HG03575 (cell line): ENCODE results near the gene UBE2M.

Experiments used
- ATAC-seq: cut with Tn5 transposase; IDR thresholded peaks from one replicate; pipeline ENCODE4 v1.9.1; 2021; ENCODE audit not compliant: unreplicated experiment, insufficient number of reproducible peaks, low FRiP score; ENCODE audit errors: extremely low read depth

Gene UBE2M

DNA sequence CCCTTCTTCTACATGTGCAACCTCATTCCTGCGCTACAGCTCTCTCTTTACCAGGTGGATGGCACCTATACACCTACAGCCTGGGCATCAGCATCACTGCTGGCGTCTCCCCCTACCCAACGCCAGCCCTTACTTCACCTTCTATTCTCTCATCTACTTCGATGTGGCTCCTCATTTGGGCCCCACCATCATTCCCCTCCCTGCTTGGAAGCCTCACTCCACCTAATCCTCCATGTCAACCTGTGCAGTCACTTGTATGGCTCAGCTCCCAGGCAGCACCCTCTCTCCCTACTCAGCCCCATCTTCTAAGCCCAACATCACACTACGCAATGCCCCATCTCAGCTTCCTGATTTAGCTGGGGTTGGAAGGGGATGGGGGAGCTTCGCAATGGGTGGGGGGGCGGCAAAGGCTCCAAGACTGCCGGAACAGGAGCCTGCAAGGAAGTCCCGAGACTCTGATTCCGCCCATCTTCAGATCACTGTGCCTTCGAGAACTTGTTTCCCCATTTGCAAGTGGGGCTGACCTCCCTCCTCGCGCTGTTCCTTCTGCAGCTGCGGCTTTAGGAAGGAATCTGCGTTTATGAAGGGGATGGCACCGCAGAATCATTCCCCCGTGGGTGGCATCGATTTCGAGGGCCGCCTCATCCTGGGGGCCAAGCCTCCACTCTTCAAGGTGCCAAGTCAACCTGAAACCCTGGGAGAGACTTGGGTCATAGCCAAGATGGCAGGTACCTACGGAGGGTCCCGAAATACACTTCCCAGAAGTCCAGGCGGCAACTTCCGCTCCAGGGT is 13.8 kb upstream of the UBE2M start:
- ATAC-seq, result no peak

DNA sequence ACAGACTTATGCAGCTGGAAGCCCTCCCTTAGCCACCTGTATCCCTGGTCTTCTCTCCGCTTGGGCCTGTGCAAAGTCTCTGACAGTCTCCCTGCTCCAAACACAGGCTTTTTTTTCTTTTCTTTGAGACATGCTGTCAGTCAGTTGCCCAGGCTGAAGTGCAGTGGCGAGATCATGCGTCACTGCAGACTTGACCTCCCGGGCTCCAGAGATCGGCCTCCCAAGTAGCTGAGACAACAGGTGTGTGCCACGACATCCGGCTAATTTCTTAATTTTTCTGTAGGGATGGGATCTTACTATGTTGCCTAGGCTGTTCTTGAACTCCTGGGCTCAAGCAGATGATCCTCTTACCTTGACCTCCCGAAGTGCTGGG is 13.2 kb upstream of the UBE2M start:
- ATAC-seq, result no peak

- ATAC-seq, result no peak
These were observed 12.6 kb upstream of the UBE2M start for GRCh38 chr19:58570770-58571574.

DNA sequence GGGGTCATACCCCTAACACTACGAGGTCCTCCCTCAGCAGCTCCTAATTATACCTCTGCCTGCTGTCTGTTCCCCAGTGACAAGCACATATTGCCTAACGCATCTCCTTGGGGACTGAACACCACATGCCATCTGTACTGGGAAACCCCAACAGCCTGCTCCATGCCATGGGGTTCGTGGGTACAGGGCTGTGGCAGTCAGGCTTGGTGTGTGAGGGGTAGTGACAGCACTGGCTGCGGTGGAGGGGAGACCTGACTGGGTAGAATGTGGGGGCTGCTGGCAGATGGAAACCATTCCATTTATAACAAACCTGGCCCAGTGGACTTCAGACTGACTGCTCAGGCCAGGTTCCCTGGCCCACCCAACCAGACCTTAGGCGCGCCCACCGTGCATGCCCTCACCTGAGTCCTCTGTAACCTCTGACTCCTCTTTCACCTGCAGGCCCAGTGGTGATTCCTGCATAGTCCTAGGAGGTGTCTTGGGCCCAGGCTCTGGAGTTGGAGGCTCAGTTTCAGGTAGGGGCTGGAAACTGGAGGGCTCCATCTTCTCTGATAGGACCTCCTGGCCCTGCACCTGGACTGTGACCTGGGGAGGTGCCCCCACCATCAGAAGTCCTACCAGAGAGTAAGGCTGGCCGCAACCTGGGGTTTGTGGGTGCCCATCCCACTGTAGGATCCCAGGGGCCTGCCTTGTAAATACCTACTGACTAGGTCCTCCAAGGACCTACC is 11.7 kb upstream of the UBE2M start:
- no peak for ATAC-seq

DNA sequence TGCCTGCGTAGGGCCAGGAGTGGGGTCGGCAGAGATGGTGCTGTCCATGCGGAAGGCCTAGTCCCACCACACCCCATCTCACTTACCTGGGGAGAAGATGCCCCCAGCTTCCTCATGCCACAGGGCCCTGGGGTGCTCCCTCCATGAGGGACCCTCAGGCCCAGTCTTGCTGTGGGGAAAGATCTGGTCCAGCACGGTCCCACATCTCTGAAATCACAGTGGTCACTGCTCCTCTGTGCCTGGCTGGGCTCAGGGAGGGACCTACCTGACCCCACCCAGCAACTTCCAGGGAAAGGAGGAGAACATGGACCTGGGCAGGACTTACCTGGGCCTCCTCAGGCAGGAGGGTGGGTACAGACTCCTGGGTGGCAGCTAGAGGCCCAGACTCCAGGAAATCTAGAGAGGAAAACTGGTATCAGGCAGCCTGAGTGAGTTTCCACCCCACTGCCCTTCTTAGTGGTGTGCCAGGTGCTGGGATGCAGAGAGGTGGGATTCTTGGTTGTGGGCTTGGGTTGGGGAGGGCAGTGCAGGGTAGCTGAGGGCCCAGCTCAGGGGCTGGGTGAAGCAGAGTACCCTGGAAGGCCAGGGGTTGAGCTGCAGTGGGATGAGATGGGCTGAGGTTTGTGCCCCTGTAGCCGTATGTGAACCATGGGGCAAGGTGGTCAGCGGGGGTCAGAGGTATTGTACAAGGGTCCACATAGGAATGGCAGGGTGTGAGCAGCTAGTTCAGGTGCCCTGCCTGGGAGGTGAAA is 11.0 kb upstream of the UBE2M start:
- ATAC-seq, result no peak

DNA sequence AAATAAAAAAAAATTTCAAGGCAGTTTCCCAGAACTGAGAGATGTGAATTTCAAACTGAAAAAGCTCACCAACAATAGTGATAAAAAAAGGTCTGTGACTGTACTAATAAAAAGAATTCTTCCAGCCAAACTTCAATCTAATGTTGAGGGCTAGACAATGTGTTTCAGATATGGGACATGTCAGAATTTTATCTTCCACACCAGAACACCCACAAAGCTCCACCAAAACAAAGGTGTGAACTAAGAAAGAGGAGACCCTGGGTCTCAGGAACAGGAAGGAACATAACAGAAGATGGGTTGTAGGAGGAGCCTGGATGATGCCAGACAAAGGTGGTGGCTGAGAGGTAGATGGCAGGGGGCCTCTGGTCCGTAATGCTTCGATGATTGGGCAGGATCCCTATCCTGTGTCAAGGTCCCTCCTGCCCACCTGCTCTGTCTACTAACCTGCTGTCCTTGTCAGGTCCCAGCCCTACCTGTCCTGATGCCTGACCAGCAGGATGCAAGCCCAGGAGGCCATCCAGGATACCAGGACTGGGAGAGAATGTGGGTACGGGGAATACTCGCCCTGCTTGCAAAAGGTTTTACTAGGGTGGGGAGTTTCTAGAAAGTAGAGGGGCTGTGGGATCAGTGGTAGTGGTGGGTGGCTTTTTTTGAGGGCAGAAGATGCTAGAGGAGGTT is 10.2 kb upstream of the UBE2M start:
- no peak for ATAC-seq

GRCh38 chr19:58566989-58567388 is 8.6 kb upstream of the UBE2M start:
- no peak for ATAC-seq

- no peak for ATAC-seq
These were observed 5.4 kb upstream of the UBE2M start for GRCh38 chr19:58563823-58564222.

DNA sequence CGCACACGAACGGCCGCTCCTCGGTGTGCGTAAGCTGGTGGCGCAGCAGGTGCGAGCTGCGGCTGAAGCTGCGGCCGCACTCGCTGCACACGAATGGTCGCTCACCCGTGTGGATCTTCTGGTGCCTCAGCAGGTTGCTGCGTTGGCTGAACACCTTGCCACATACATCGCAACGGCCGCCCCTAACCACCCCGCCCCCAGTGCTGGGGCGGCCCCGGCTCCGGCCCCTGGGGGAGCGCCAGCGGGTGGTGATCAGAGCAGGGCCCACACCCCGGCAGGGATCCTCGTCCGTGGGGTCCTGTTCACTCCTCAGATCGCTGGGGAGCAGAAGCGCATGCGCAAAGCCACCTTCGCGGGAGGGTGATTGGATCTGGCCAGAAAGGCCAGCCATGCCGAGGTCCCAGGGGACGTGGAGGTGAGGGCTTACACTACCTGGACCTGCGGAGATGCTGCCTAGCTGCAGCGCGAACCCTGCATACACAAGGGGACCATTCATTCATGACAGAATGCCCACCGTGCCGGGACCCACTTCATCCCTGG is 4.7 kb upstream of the UBE2M start:
- ATAC-seq, result no peak

- ATAC-seq, result no peak
These were observed 4.0 kb upstream of the UBE2M start for GRCh38 chr19:58562122-58563033.

- ATAC-seq, result no peak
These were observed 3.1 kb upstream of the UBE2M start for GRCh38 chr19:58561373-58562121.

DNA sequence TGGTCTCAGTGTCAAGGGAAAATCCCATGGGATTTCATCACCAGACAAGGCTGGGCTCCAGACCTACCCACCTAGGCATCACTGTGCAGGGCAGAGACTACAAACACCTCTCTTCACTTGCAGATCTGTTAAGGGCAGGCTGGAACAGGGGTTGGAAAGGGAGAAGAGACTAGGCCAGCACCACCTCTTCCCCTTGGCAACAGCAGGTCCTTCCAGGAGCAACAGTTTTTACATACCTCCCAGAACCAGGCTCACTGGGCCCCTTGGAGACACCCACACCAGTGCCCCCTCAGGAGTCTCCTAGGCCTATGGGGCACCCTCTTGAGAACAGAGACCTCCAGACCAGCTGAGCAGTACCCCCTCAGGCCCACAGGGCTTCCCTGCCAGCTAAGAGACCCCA is 2.5 kb upstream of the UBE2M start:
- ATAC-seq, result no peak

GRCh38 chr19:58560007-58560887 is 1.8 kb upstream of the UBE2M start:
- no peak for ATAC-seq

DNA sequence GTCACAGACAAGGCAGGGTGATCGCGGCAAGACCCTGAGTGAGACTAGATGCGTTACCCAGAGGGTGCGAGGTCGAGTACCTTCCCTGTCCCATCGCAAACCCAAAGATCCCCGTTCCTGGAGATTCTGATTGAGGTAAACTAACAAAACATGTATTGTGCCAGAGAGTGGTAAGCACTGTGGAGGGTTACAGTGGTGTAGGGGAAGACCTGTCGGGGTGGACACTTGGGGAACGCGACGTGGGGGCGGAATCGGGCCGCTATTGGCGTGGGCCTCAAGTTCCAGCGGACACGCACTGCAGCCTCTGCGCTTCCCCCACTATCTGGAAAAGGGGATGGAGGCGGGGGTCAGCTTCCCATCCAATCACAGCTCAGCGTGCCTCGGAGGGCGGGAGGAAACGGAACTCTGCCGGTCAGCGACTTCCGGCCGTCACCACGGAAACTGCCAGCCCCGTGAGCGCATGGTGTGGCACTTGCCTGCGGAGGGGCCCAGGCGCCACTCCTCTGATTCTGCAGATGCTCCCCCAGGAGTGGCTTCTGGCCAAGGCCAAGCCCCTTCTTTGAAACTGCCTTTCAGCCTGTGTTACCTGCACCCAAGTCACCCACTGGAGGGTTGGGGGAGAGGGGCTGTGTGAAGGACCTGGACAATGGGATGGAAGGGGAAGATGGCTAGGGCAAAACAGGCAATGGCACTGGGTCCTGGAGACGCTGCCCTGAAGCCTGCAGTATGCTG is 1.0 kb upstream of the UBE2M start:
- no peak for ATAC-seq

DNA sequence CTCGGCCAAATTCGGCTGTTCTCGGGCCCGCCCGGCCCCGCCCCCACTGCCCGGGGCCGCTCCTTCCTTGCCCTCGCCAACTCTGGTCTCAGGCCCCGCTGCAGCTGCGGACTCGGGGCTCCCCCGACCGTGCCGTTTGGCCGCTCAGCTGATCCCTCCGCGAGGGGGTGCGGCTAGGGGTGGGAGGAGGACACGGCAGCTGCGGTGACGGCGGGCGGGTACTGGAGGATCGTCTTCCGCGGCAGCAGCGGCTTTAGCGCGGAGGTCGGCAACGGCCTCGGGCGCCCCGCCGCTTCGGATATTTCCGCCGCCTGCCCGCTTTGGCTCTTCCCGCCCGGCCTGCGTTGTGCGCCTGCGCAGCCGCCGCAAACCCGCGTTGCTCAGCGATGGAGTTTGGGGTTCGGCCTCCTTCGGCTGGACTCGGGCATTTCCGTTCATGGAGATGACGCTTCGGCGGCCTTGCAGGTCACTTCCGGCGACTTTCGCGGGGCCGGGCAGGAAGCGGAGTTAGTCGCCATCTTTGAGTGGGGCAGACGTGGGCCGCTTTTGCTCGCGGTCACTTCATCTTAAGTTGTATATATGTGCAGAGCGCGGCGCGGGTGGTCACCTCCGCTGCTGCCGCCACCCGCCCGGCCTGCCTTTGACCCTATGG is 338 bp upstream of the UBE2M start:
- ATAC-seq, result no peak
